OCI-LY3 (cell line): ENCODE measurements around the gene DRD4.

ENCODE experiments used
- CTCF ChIP-seq: fragments of 200-600, 300-600 bp; sonication (generic); IDR thresholded peaks from 2 replicates; pipeline ENCODE4 v1.5.1; 2014; ENCODE audit warnings: antibody characterized with exemption, low read length, low read depth
- EZH2phosphoT487 ChIP-seq: fragments of 200-600 bp; shearing (Covaris generic); IDR thresholded peaks from 2 replicates; pipeline ENCODE4 v1.6.1; 2018; ENCODE audit warnings: antibody characterized with exemption, mixed run types, low read depth

GRCh38 chr11:627308-627576, 9.8 kb upstream of the DRD4 start:
- TF ChIP-seq CTCF (no peak), EZH2phosphoT487 (no peak)
